HG03060 (cell line): Measurements from ENCODE around the gene MINDY4.

Experiments used
- ATAC-seq: cut with Tn5 transposase; IDR thresholded peaks from one replicate; pipeline ENCODE4 v1.9.1; 2021; ENCODE audit warnings: low read depth, moderate number of reproducible peaks; ENCODE audit not compliant: unreplicated experiment

MINDY4 gene

DNA sequence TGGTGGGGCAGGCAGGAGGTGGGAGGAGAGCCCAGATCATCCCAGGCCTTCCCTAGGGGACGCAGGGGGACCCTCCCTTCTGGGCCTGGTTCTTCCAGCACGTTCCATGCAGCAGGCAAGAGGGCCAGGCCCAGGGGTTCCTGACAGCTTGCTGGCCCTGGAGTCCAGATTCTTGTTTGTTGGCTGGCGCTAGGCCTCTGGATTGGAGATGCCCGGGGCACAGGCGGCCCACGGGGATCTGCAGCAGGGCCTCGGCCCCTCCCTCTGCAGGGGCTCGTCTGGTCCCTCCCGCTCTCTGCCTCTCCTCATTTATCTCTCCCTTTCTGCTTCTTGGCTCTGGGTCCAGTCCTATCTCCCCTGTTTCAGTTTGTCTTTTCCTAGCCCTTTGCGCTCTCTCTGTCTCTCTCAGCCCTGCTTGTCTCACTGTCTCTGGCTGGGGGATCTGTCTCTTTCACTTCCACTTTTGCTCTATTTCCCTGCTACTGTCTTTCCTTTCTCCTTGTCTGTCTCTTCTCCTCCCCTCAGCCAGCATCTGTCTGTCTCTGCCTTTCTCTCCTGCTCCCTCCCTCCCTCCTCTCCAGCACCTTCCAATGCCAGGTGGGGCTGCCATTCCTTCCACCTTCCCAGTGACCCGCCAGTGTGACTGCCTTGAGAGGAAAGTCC, 139.3 kb downstream of the MINDY4 start:
- ATAC-seq: no peak

DNA sequence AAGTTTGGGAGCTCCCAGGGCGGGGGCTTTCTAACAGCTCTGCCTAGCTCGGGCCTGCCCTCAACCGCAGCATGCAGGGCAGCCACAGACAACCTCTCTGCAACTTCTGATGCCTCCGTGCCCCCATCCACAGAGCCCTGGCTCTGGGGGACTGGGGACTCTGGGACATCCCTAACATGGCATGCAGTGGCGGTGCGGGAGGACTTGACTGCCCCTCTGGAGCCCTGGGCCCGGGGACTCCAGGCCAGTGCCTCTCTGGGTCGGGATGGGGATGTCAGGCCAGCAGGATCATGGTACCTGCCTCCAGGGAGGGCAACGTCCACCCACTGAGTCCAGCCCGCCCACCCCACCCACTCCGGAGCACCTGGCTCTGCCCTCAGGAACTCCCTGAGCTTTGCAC, 139.9 kb downstream of the MINDY4 start:
- ATAC-seq: no peak

GRCh38 chr7:30911561-30911969, 140.3 kb downstream of the MINDY4 start, which contains the start of gene AQP1:
AQP1 (plus strand) TSS chr7:30911853; CDS start chr7:30911910, 57 bp downstream.
- no peak for ATAC-seq

GRCh38 chr7:30912021-30912730, 141.0 kb downstream of the MINDY4 start:
- no peak for ATAC-seq

GRCh38 chr7:30912731-30912985, 141.4 kb downstream of the MINDY4 start:
- no peak for ATAC-seq

GRCh38 chr7:30912986-30913811, 142.0 kb downstream of the MINDY4 start:
- no peak for ATAC-seq

DNA sequence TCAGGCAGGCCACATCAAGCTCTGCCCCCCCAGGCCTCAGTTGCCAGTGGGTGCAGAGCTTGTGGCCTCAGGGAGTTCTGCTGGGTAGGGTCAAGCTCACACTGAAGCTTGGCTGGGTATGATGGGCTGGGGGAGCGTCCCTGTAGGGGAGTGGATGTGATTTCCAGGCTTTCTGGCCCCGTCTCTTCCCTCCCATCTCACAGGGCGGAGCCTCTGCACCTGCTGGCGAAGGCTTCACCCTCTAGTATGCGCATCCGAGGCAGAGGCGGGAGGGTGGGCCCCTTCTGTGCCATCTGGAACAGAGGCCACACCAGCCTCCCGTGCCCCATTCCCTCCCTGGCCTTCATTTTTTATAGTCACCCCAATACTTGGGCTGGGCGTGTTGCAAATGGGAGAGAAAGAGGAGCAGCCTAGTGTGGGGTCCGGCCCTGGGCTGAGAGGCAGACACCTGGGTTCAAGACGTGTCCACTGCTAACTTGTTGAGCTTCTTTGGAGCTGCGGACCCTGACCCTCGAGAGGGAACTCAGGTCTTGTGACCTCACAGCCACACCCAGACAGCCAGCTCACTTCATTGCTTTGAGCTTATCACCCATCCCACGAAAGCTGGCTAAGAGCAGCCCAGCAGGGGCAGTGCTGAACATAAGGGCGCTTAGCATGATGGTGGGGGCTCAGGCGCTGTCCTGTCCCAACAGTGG, 142.8 kb downstream of the MINDY4 start:
- ATAC-seq: no peak

GRCh38 chr7:30914596-30914995, 143.4 kb downstream of the MINDY4 start:
- no peak for ATAC-seq

DNA sequence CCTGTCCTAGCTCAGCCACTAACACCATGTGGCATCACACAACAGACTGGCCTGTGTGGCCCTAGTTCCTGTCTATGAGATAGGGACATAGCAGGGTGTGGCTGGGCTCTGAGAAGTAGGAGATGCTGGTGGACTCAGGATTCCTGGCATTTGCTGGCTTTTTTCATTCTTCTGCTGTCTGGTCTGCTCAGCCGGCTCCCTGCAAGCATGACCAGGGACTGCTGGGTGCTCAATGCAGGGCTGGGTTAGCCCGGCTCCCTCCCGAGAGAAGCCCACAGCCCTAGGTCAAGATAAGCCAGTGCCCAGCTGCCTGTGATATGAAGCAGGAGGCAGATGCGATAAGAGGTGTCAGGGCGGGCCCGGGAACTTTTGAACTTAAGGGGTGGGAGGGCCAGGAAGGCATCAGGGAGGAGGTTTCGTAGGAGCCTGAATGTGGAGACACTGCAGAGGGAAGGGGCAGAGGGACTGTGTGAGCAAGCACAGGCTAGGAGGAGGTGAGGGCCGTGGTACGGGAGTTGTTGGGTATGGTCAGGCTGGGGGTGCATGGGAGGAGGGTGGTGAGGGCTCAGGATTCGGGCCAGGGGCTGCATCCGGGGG, 143.9 kb downstream of the MINDY4 start:
- no peak for ATAC-seq

- no peak for ATAC-seq
Observed at GRCh38 chr7:30915751-30916150, 144.5 kb downstream of the MINDY4 start.

- ATAC-seq: no peak
Observed at GRCh38 chr7:30916255-30916654, 145.0 kb downstream of the MINDY4 start.

DNA sequence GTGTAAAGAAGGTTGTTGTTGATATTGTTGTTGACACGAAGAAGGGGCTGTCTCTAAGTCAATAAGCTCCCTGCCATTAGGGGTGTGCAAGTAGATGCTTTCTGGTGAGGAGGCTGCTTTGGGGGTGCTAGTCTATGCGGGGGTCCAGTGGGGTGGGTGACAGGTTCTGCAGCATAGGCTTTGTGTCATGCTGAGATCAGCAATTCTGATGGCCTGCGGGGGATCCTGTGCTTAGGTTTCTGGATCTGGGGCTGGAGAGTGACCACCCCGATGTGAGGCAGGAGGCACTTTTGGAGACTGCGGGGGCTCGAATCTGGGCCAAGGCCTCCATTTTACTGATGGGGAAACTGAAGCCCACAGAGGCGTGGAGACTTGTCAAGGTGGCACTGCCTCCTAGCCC, 145.6 kb downstream of the MINDY4 start:
- ATAC-seq: no peak

- ATAC-seq: no peak
Observed at GRCh38 chr7:30917216-30917893, 146.1 kb downstream of the MINDY4 start.

- ATAC-seq: no peak
Observed at GRCh38 chr7:30918676-30919075, 147.5 kb downstream of the MINDY4 start.

- ATAC-seq: no peak
Observed at GRCh38 chr7:30920021-30920583, 148.9 kb downstream of the MINDY4 start.

DNA sequence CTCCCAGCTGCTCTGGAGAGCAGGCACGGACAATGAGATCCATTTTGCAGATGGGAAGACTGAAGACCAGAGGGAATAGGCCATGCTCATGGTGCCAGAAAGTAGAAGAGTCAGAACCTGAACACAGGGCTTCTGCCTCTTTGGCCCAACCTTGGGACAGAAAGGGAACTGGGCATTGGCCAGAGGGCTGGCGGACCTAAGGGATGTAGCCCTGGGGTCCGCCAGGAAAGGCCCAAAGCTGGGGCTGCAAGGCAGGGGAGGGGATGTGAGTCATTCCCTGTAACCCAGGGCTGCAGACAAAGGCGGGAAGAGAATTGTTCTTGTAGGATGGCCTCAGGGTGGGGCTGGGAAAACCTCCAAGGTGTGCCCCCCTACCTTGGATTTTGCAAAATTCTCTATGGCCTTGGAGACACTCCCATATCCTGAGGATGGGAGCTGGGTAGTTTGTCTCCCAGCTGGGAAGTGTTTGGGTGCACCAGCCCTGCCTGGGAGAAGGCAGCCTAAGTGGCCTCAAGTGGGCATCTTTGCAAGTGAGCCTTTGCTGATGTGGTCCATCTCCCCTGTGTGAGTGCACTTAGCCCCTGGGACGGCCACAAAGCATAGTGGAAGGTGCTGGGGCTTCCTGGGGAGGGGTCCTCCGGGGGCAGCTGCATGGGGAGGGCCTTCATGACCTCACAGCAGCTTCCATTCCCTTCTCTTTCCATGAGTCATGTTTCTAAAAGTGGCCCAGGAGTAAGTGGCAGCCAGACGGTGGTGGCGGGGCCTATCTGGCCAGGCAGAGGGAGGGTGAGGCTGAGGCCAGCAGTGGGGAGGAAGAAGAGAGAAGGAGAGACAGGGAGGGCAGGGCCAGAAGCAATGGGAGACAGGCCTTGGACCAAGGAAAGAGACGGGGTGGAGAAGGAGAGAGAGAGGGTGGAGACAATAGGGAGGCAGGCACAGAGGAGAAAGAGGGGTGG, 149.6 kb downstream of the MINDY4 start:
- ATAC-seq: no peak

DNA sequence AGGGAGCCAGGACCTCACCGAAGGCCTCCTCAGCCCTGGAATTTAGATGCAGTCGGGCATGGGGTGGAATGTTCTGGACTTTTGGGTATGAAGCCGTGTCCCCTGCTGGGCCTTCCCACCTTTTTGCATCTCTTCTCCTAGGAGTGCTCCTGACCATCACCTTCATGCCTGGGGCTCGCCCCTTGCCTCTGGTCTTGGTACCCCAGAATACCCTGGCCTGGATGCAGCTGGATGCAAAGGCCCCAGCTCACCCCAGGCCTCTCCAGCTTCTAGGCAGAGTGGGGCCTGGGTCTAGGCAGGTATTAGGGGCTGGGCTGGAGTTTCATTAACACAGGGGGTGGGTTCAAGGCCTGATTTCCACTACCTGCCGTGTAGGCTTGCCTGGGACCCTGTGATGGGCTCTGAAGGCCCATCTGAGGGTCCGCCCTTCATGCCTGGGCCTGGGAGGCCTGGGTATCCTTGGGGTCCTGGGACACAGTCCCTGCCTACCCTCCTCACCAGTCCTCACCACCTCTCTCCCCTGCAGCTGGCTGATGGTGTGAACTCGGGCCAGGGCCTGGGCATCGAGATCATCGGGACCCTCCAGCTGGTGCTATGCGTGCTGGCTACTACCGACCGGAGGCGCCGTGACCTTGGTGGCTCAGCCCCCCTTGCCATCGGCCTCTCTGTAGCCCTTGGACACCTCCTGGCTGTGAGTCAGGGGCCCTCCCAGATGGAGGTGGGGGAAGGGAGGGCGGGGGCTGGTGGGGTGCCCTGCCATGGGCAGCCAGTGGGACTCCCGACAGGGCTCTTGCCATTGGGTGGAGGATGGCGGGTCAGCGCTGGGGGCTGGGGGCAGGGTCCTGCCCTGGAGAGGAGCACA, 150.6 kb downstream of the MINDY4 start:
- ATAC-seq: no peak

DNA sequence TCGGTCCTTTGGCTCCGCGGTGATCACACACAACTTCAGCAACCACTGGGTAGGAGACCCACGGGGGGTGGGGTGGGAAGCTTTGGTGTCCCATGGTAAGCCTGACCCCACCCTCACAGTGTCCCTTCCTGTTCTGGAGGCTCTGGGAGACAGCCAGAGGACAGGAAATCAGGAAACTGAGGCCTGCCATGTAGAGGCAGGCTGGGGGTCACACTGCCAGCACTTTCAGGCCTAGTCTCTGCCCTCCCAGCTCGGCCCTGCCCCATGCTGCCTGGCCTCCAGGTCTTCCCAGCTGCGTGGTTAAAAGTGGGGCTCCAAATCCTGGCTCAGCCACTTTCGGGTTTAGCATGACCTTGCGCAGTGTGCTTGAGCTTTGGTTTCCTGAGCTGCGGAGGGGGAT, 151.4 kb downstream of the MINDY4 start:
- no peak for ATAC-seq
